ENCODE measurements around the gene GPN2. TPM values are rescaled to one million over a fixed set of nuclear protein-coding genes. Genes with fewer than 3 reads are reported as not detected.

GPN2 gene
- total and polyA plus RNA-seq, 2 of the 4 experiments (the other 2 are of a cell fraction) = 15.4 to 22.2 TPM

DNA sequence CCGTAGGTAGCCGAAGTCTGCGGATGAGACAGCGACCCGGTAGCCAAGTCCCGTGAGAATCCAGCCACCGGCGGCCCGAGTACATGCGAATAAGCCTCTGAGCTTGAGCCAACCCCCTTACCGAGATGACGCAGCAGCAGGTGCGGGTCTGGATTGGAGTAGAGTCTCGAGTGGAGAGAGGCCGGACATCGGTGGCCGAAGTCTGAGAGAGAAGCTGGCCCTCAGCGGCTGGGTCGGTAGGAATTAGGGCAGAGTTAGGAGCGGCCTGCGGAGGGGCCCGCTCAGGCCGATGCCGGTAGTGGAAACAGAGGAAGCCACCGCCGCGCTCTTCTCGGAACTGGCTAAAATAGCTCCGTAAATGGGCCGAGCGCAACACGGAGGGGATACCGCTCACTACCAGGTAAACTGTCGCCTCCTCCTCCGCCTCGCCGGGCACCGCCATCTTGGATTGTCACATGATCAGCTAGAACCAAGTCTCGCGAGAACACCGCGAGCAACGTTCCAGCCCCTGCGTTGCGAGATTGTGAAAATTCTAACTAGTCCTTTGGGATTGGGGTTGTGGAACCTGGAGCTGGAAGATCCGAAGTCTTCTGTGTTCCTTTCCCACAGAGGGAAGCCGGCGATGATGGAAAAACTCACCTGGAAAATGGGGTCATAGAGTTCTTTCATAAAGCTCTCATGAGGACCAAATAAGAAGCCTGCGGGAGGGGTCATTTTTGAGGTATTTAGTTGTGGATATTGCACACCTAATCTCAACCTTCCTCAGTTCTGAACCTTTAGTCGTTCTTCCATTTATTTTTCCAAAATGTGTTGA, 10.1 kb upstream of the GPN2 start, which contains the start of gene GPATCH3 (continued):
- peak; percentile 93 for TF ChIP-seq POLR2A (IDR thresholded peaks at IDR 0.05; ENCODE audit: low read depth, low read length)
- TF ChIP-seq SMC3 (IDR thresholded peaks at IDR 0.05; ENCODE audit: low read depth, low read length) = no peak
- TF ChIP-seq RCOR1 (IDR thresholded peaks at IDR 0.05; ENCODE audit: insufficient replicate concordance, low read length) = no peak

DNA sequence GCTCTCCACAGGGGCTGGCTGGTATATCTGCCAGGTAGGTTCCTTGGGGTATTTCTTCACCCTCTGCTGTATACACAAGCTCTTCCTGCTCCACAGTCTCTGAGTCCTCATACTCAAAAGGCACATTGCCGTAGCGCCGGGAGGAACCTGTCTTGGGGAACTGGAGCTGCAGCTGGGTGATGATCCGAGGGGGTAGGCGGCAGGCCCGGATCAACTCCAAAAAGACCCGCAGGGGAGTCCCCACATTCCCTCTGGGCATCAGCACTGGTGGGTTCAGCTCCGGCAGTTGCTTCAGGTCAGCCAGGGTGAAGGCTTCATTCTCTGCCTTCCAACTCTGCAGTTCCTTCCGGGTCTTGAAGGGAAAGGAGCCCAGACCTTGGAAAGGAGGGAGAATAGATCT, 7.3 kb upstream of the GPN2 start:
- Histone ChIP-seq H3K9me3 (ENCODE audit: control insufficient read depth, insufficient read depth, low read length) (no peaks in the 10 kb centered on the region), H4K20me1 (ENCODE audit: insufficient read depth, low read length) (no peaks in the 10 kb centered on the region), H3K9ac (ENCODE audit: low read depth, low read length) (no peak overlapping the region), H3K4me2 (ENCODE audit: low read depth, low read length) (no peak overlapping the region), H4K8ac (ENCODE audit: low read depth in 2 of 2, low read length in 2 of 2) (no peak overlapping the region), H3K4me3 (ENCODE audit: insufficient read depth, low read depth, low read length) (no peak overlapping the region), H2AFZ (replicated peaks; ENCODE audit: low read length, poor library complexity) (no peak overlapping the region), H3K36me3 (ENCODE audit: control insufficient read depth, insufficient read depth, low read length) (peaks cover 28% of the 10 kb centered on the region), H2BK20ac (ENCODE audit: low read depth, low read length) (no peak overlapping the region), H3K23ac (ENCODE audit: low read depth, low read length) (no peak overlapping the region), H2AK5ac (ENCODE audit: low read depth, low read length) (no peak overlapping the region), H3K4me1 (ENCODE audit: control insufficient read depth, insufficient read depth, low read length) (peaks cover 5% of the 10 kb centered on the region; the same call in 1 of the 2 replicates), H4K5ac (ENCODE audit: low read depth, low read length) (no peak overlapping the region), H3K14ac (replicated peaks; ENCODE audit: low read depth, low read length) (no peak overlapping the region), H3K18ac (ENCODE audit: low read depth, low read length) (no peak overlapping the region), H3K9me1 (ENCODE audit: insufficient read depth, low read length) (no peaks in the 10 kb centered on the region), H3K27ac (ENCODE audit: insufficient read depth, low read length) (no peak overlapping the region), H2BK120ac (ENCODE audit: low read depth, low read length) (no peak overlapping the region), H3K27me3 (ENCODE audit: control insufficient read depth, insufficient read depth, low read length) (no peaks in the 10 kb centered on the region), H2BK5ac (ENCODE audit: low read depth, low read length, poor library complexity, severe bottlenecking) (no peak overlapping the region), H2AK9ac (replicated peaks; ENCODE audit: low read depth, low read length, poor library complexity) (no peak overlapping the region), H4K91ac (ENCODE audit: insufficient read depth, low read depth, low read length) (no peak overlapping the region), H3K56ac (ENCODE audit: extremely low read depth, insufficient read depth, low read length) (no peak overlapping the region), H3K79me1 (ENCODE audit: low read depth in 1 of 2, low read length in 2 of 2) (peaks cover 24 to 54% of the 10 kb centered on the region in 2 experiments; a peak in 3 of 4 replicates), H3K4ac (ENCODE audit: low read depth, low read length) (no peak overlapping the region), H2BK15ac (ENCODE audit: low read depth, low read length) (no peak overlapping the region)
- ChIA-PET POLR2A (ENCODE audit: unreplicated experiment) (no interaction called here), CTCF (no interaction called here)
- DNase-seq (no peak), ATAC-seq (ENCODE audit: low read depth) (no peak)
- 100% methylated on average over 5 of the region's 9 CpGs; no CpG with 5 or more reads in 1 of the 2 experiments for WGBS, 2 experiments (ENCODE audit: extremely low coverage in 2 of 2, insufficient read length in 1 of 2)
- dilution Hi-C loops (cut with HindIII; ENCODE audit: low sequenced_read_pairs, unreplicated experiment) = no loop called here
- in situ Hi-C loops (cut with MboI; ENCODE audit: low sequenced_read_pairs) = no loop called here
- BruUV-seq (replicated peaks) = no TSS peak
- intact Hi-C loops (cut with micrococcal nuclease) = no loop called here
- TF ChIP-seq RFX5 (IDR thresholded peaks at IDR 0.05; ENCODE audit: low read depth, low read length) (no peak), CTCF (conservative IDR thresholded peaks at IDR 0.05; ENCODE audit: low read depth, low read length) (no peak), RCOR1 (IDR thresholded peaks at IDR 0.05; ENCODE audit: insufficient replicate concordance, low read length) (no peak), MAZ (IDR thresholded peaks at IDR 0.05; ENCODE audit: borderline replicate concordance, low read depth, low read length) (no peak), NFE2L2 (IDR thresholded peaks at IDR 0.05; ENCODE audit: low read depth, low read length) (no peak), CEBPB (IDR thresholded peaks at IDR 0.05; ENCODE audit: low read depth, low read length) (no peak), ELK1 (IDR thresholded peaks at IDR 0.05; ENCODE audit: borderline replicate concordance, low read depth, low read length) (no peak), MAFK (IDR thresholded peaks at IDR 0.05; ENCODE audit: low read depth, low read length) (no peak), BHLHE40 (IDR thresholded peaks at IDR 0.05; ENCODE audit: low read depth, low read length) (no peak), RAD21 (IDR thresholded peaks at IDR 0.05; ENCODE audit: low read length) (no peak)
- TF ChIP-seq, protein P1, sequence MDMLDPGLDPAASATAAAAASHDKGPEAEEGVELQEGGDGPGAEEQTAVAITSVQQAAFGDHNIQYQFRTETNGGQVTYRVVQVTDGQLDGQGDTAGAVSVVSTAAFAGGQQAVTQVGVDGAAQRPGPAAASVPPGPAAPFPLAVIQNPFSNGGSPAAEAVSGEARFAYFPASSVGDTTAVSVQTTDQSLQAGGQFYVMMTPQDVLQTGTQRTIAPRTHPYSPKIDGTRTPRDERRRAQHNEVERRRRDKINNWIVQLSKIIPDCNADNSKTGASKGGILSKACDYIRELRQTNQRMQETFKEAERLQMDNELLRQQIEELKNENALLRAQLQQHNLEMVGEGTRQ (IDR thresholded peaks at IDR 0.05; ENCODE audit: low read depth, low read length) = no peak

Measured in IMR-90 (cell line).